K562 (cell line): ENCODE measurements around the gene ADAM10. TPM values are rescaled to one million over a fixed set of nuclear protein-coding genes. Genes with fewer than 3 reads are reported as not detected.

Experiments
- CBX1 ChIP-seq: sonication (generic); IDR thresholded peaks from 2 replicates; pipeline ENCODE4 v1.6.1; 2016; ENCODE audit warnings: antibody characterized with exemption, low read depth, mild to moderate bottlenecking
- CHCHD3 ChIP-seq: fragments of 250-450 bp; sonication (Bioruptor Pico); IDR thresholded peaks from 2 replicates; pipeline ENCODE4 v2.1.2; 2022; ENCODE audit warnings: mild to moderate bottlenecking
- ETS2 ChIP-seq: IDR thresholded peaks from 2 replicates; pipeline ENCODE4 v1.6.1; 2016; ENCODE audit warnings: borderline replicate concordance, missing genetic modification characterization, mild to moderate bottlenecking, moderate library complexity, missing compliant biosample characterization; ENCODE audit not compliant: poor library complexity, severe bottlenecking
- FOXK2 ChIP-seq, 2 experiments: fragments of 450-650 bp; IDR thresholded peaks in 1 of 2; conservative IDR thresholded peaks in 1 of 2; 2 replicates each; pipeline ENCODE4 v1.6.1; 2016; ENCODE audit warnings: low read depth in 2 of 2, mild to moderate bottlenecking in 1 of 2
- POLR2A ChIP-seq: fragments of 450-650 bp; conservative IDR thresholded peaks from 2 replicates; pipeline ENCODE4 v1.6.1; 2016
- SMAD3 ChIP-seq: fragments of 450-650 bp; formaldehyde crosslinking; conservative IDR thresholded peaks from 2 replicates; pipeline ENCODE4 v1.4.0; 2020; ENCODE audit warnings: mild to moderate bottlenecking
- ZNF197 ChIP-seq: fragments of 200-800 bp; sonication (Bioruptor generic); IDR thresholded peaks from 2 replicates; pipeline ENCODE4 v1.6.1; 2016; ENCODE audit warnings: low read depth, missing genetic modification characterization, missing compliant biosample characterization
- polyA plus RNA-seq, 8 experiments: library from polyadenylated mRNA; depleted of rRNA in 4 of 8; stranded (reverse) in 5 of 8; unstranded in 3 of 8; fragments of >200 nt; fragmentation: Nextera tagmentation in 2 of 8; fragmentation: Illumina TruSeq in 1 of 8; extraction: Ambion mirVana in 2 of 8; extraction: Trizol in 1 of 8; gene quantifications; 2 replicates each; pipeline versions ENCODE4 v1.2.1 to v1.2.3, GENCODE V29; 2011 to 2014; ENCODE audit warnings: inconsistent platforms in 1 of 8, missing spikeins in 1 of 8
- total RNA-seq, 7 experiments: library from RNA; depleted of rRNA in 6 of 7; stranded (reverse); fragments of >200 nt in 6 of 7; fragmentation: Illumina TruSeq in 2 of 7; extraction: Trizol in 2 of 7; gene quantifications; 2 replicates each; pipeline versions ENCODE4 v1.2.1 to v1.2.3, GENCODE V29; 2011 to 2021; ENCODE audit warnings: low replicate concordance in 1 of 7
- TF ChIP-seq, protein P1 (sequence below): sonication (generic); formaldehyde crosslinking; IDR thresholded peaks from 2 replicates; pipeline ENCODE4 v1.8.1; 2023; ENCODE audit warnings: missing genetic modification reagents, mild to moderate bottlenecking, borderline replicate concordance
- TF ChIP-seq, protein P2 (sequence below): fragments of 450-650 bp; IDR thresholded peaks from 2 replicates; pipeline ENCODE4 v1.6.1; 2016; ENCODE audit warnings: mild to moderate bottlenecking, moderate library complexity

Gene ADAM10
- total and polyA plus RNA-seq, 9 of the 15 experiments (the other 6 are each of a cell fraction or from before 2014, with no cell fraction given): 11.9 to 152 (median 57.3) TPM

DNA sequence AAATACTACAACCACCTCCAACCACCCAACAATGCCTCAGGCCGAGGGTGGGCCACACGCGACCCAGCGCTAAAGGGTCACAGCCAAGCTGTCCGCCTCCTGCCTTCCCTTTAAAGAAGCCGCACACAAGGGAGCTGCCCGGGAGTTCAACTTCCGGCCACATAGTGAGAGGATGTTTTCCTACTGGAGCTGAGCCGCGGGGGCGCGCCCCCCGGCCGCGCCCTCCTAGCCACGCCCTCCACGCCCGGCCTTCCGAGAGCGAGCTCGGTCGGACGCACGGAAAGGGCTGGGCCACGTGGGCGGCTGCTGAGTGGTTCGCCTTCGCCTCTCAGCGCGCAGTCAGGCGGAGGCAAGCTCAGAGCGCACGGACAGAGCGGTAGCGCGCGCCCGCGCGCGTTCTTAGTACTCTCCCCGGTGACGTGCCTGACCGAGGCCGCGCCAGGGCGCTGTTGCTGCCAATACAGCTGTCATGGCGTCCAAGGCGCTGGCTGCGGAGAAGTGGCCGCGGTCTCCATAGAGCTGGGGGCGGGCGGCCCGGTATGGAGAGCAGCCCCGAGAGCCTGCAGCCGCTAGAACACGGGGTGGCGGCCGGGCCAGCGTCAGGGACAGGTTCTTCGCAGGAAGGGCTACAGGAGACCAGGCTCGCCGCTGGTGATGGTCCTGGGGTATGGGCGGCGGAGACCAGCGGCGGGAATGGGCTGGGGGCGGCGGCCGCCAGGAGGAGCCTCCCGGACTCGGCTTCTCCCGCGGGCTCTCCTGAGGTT lies 21.5 kb upstream of the ADAM10 start, which contains the start of gene MINDY2 (continued):
- no peak for TF ChIP-seq CHCHD3 (CRISPR knock-in tag)
- TF ChIP-seq CBX1: 0 out of 2 replicates have a peak, but pooled peaks have one; percentile 39
- no peak for TF ChIP-seq ETS2
- peak; percentile 91 for TF ChIP-seq POLR2A
- TF ChIP-seq SMAD3 (CRISPR knock-in tag): peak; percentile 78
- TF ChIP-seq, protein P1, sequence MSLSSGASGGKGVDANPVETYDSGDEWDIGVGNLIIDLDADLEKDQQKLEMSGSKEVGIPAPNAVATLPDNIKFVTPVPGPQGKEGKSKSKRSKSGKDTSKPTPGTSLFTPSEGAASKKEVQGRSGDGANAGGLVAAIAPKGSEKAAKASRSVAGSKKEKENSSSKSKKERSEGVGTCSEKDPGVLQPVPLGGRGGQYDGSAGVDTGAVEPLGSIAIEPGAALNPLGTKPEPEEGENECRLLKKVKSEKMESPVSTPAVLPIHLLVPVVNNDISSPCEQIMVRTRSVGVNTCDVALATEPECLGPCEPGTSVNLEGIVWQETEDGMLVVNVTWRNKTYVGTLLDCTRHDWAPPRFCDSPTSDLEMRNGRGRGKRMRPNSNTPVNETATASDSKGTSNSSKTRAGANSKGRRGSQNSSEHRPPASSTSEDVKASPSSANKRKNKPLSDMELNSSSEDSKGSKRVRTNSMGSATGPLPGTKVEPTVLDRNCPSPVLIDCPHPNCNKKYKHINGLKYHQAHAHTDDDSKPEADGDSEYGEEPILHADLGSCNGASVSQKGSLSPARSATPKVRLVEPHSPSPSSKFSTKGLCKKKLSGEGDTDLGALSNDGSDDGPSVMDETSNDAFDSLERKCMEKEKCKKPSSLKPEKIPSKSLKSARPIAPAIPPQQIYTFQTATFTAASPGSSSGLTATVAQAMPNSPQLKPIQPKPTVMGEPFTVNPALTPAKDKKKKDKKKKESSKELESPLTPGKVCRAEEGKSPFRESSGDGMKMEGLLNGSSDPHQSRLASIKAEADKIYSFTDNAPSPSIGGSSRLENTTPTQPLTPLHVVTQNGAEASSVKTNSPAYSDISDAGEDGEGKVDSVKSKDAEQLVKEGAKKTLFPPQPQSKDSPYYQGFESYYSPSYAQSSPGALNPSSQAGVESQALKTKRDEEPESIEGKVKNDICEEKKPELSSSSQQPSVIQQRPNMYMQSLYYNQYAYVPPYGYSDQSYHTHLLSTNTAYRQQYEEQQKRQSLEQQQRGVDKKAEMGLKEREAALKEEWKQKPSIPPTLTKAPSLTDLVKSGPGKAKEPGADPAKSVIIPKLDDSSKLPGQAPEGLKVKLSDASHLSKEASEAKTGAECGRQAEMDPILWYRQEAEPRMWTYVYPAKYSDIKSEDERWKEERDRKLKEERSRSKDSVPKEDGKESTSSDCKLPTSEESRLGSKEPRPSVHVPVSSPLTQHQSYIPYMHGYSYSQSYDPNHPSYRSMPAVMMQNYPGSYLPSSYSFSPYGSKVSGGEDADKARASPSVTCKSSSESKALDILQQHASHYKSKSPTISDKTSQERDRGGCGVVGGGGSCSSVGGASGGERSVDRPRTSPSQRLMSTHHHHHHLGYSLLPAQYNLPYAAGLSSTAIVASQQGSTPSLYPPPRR (CRISPR knock-in tag): peak; percentile 78; the same call in 1 of the 2 replicates
- peak; percentile 88 to 89 for TF ChIP-seq FOXK2 (conservative IDR thresholded peaks at IDR 0.05 in 1 of 2, IDR thresholded peaks at IDR 0.05 in 1 of 2; ENCODE audit: low read depth in 2 of 2)
- peak; percentile 1 for TF ChIP-seq ZNF197 (CRISPR knock-in tag)
- TF ChIP-seq, protein P2, sequence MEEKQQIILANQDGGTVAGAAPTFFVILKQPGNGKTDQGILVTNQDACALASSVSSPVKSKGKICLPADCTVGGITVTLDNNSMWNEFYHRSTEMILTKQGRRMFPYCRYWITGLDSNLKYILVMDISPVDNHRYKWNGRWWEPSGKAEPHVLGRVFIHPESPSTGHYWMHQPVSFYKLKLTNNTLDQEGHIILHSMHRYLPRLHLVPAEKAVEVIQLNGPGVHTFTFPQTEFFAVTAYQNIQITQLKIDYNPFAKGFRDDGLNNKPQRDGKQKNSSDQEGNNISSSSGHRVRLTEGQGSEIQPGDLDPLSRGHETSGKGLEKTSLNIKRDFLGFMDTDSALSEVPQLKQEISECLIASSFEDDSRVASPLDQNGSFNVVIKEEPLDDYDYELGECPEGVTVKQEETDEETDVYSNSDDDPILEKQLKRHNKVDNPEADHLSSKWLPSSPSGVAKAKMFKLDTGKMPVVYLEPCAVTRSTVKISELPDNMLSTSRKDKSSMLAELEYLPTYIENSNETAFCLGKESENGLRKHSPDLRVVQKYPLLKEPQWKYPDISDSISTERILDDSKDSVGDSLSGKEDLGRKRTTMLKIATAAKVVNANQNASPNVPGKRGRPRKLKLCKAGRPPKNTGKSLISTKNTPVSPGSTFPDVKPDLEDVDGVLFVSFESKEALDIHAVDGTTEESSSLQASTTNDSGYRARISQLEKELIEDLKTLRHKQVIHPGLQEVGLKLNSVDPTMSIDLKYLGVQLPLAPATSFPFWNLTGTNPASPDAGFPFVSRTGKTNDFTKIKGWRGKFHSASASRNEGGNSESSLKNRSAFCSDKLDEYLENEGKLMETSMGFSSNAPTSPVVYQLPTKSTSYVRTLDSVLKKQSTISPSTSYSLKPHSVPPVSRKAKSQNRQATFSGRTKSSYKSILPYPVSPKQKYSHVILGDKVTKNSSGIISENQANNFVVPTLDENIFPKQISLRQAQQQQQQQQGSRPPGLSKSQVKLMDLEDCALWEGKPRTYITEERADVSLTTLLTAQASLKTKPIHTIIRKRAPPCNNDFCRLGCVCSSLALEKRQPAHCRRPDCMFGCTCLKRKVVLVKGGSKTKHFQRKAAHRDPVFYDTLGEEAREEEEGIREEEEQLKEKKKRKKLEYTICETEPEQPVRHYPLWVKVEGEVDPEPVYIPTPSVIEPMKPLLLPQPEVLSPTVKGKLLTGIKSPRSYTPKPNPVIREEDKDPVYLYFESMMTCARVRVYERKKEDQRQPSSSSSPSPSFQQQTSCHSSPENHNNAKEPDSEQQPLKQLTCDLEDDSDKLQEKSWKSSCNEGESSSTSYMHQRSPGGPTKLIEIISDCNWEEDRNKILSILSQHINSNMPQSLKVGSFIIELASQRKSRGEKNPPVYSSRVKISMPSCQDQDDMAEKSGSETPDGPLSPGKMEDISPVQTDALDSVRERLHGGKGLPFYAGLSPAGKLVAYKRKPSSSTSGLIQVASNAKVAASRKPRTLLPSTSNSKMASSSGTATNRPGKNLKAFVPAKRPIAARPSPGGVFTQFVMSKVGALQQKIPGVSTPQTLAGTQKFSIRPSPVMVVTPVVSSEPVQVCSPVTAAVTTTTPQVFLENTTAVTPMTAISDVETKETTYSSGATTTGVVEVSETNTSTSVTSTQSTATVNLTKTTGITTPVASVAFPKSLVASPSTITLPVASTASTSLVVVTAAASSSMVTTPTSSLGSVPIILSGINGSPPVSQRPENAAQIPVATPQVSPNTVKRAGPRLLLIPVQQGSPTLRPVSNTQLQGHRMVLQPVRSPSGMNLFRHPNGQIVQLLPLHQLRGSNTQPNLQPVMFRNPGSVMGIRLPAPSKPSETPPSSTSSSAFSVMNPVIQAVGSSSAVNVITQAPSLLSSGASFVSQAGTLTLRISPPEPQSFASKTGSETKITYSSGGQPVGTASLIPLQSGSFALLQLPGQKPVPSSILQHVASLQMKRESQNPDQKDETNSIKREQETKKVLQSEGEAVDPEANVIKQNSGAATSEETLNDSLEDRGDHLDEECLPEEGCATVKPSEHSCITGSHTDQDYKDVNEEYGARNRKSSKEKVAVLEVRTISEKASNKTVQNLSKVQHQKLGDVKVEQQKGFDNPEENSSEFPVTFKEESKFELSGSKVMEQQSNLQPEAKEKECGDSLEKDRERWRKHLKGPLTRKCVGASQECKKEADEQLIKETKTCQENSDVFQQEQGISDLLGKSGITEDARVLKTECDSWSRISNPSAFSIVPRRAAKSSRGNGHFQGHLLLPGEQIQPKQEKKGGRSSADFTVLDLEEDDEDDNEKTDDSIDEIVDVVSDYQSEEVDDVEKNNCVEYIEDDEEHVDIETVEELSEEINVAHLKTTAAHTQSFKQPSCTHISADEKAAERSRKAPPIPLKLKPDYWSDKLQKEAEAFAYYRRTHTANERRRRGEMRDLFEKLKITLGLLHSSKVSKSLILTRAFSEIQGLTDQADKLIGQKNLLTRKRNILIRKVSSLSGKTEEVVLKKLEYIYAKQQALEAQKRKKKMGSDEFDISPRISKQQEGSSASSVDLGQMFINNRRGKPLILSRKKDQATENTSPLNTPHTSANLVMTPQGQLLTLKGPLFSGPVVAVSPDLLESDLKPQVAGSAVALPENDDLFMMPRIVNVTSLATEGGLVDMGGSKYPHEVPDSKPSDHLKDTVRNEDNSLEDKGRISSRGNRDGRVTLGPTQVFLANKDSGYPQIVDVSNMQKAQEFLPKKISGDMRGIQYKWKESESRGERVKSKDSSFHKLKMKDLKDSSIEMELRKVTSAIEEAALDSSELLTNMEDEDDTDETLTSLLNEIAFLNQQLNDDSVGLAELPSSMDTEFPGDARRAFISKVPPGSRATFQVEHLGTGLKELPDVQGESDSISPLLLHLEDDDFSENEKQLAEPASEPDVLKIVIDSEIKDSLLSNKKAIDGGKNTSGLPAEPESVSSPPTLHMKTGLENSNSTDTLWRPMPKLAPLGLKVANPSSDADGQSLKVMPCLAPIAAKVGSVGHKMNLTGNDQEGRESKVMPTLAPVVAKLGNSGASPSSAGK: peak; percentile 76
